Measurements from ENCODE around the gene SALL4.

- TF ChIP-seq CTCF (IDR thresholded peaks at IDR 0.05) (no peak), EZH2 (IDR thresholded peaks at IDR 0.05) (no peak), EZH2phosphoT487 (IDR thresholded peaks at IDR 0.05) (no peak)
Observed at GRCh38 chr20:51796340-51796739, 6.0 kb downstream of the SALL4 start.

All from neural progenitor cell (in vitro differentiated cells).